GM12892 (cell line): Measurements from ENCODE around the gene NR2C1.

Experiments used
- POLR2A ChIP-seq: IDR thresholded peaks from 2 replicates; pipeline ENCODE4 v1.6.1; 2011; ENCODE audit warnings: low read depth, low read length, control low read depth
- POLR2AphosphoS5 ChIP-seq: IDR thresholded peaks from 2 replicates; pipeline ENCODE4 v1.6.1; 2011; ENCODE audit warnings: low read depth, low read length, control low read depth
- TAF1 ChIP-seq: IDR thresholded peaks from 2 replicates; pipeline ENCODE4 v1.6.1; 2011; ENCODE audit warnings: low read depth, mild to moderate bottlenecking, control low read depth, low read length, borderline replicate concordance

GRCh38 chr12:94980577-94980976, 92.8 kb downstream of the NR2C1 start:
- no peak for TF ChIP-seq TAF1
- TF ChIP-seq POLR2A = no peak
- TF ChIP-seq POLR2AphosphoS5 = no peak
